Measurements from ENCODE around the gene TM2D3. TPM values are rescaled to one million over a fixed set of nuclear protein-coding genes. Genes with fewer than 3 reads are reported as not detected.
"Not testable (repeated sequence)": the region's sequence is repeated elsewhere in the genome, so short reads cannot be mapped to it uniquely, and the experiment has no call there.

TM2D3 gene
- polyA plus RNA-seq, 3 donors = 20.0 to 38.2 (median 37.1) TPM

DNA sequence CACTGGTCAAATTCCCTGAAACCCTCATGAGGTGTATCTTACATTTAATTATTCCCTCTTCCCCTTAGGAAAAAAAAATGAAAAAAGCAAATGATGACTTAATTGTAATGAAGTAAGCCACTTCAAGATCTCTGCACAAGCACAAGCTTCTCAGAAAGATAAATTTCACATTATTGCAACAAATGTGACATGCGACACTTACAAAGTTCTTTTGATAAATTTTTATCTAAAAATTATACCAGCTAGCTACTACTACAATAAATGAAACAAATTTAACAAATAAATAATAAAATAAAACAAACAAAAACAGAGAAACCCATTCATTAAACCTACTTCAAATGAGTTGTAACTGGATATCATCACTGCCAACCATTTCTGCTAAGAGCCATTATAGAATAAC is 10.0 kb upstream of the TM2D3 start:
- WGBS, 3 donors = 90 to 98% (median 97%) methylated on average over 1 of the region's 1 CpG
- H3K27ac ChIP-seq (ENCODE audit: low read depth, low read length) = no peak overlapping the region

- 94 to 95% (median 94%) methylated on average over 2 of the region's 2 CpGs for WGBS, 3 donors
- H3K27ac ChIP-seq (ENCODE audit: low read depth, low read length) = no peak overlapping the region
These were observed 7.8 kb upstream of the TM2D3 start for GRCh38 chr15:101660005-101660404.

DNA sequence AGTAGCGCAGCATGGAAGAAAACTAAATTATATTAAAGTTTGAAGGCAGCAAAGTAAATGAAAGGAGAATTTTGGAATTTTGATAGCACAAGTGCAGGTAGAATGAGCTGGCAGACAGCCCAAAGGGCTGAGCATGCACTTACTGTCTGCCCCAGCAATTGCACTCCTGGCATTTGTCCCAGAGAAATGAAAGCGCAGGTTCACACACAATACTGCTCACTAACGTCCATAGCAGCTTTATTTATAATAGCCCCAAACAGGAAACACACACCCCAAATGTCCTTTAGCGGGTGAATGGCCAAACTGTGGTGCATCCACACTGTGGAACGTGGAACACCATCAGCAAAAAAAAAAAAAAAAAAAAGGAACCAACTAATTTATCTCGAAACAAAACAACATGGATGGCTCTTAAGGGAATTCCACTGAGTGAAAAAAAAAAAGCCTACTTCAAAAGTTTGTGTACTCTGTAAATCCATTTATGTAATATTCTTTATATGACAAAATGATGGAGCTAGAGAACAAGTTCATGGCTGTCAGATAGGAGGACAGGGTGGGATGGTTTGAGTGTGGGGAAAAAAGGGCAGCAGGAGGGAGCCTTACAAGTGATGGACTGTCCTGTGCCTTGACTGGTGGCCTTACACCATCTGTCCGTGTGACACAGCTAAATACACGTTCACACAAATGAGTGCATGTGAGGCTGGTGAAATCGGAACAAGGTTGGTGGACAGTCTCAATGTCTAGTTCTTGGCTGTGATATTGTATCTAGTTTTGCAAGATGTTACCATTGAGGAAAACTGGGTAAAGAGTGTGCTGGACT is 6.0 kb upstream of the TM2D3 start:
- 52 to 70% (median 58%) methylated on average over 9 of the region's 9 CpGs for WGBS, 3 donors
- H3K27ac ChIP-seq (ENCODE audit: low read depth, low read length) = no peak overlapping the region

DNA sequence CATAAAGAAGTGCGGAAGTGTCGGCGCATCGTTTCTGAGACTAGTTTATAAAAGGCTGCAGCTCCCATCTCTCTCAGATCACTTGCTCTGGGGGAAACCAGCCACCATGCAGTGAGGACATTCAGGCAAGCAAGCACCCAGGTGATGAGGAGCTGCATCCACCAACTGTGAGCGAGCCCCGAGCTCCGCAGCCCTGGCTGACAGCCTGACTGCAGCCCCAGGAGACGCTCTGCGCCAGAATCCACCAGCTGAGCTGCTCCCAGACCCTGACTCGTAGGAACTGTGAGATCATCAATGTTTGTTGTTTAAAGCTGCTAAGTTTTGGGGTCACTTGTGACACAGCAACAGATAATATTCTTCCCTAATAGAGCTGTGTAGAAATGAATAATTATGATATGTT is 5.0 kb upstream of the TM2D3 start:
- H3K27ac ChIP-seq (ENCODE audit: low read depth, low read length) = no peak overlapping the region
- WGBS, 3 donors = 86 to 89% (median 86%) methylated on average over 10 of the region's 10 CpGs

DNA sequence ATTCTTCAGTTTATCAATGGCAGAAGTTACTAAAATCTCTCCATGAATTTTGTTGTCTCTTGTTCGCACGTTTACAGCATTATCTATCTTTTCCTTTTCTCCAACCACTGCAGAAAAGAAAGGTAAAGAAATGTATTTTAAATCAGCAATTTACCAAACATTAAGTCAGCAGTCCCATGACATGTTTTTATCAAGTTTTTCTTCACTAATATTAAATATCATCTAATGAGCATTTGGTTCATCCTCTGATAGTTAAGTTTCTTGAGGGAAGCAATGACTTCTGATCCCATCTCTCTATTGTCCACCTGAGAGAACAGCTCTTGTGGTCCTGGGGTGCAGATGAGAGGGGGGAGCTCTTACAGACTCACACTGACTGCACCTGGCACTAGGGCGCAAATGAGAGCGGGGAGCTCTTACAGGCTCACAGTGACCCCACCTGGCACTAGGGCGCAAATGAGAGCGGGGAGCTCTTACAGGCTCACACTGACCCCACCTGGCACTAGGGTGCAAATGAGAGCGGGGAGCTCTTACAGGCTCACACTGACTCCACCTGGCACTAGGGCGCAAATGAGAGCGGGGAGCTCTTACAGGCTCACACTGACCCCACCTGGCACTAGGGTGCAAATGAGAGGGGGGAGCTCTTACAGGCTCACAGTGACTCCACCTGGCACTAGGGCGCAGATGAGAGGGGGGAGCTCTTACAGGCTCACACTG is 2.6 kb upstream of the TM2D3 start:
- 85 to 93% (median 92%) methylated on average over 9 to 10 of the region's 10 CpGs for WGBS, 3 donors
- not testable (repeated sequence) for H3K27ac ChIP-seq (ENCODE audit: low read depth, low read length)

GRCh38 chr15:101654171-101654570 is 2.0 kb upstream of the TM2D3 start:
- 61 to 71% (median 67%) methylated on average over 8 of the region's 8 CpGs for WGBS, 3 donors
- no peak overlapping the region for H3K27ac ChIP-seq (ENCODE audit: low read depth, low read length)

- H3K27ac ChIP-seq (ENCODE audit: low read depth, low read length) = peak overlapping the region; percentile 88
- WGBS, 3 donors = 29 to 34% (median 31%) methylated on average over 42 of the region's 42 CpGs
These were observed 727 bp upstream of the TM2D3 start for GRCh38 chr15:101652786-101653430.

- 0 to 1% (median 1%) methylated on average over 32 of the region's 32 CpGs for WGBS, 3 donors
- peak overlapping the region; percentile 57 for H3K27ac ChIP-seq (ENCODE audit: low read depth, low read length)
These were observed 555 bp downstream of the TM2D3 start for GRCh38 chr15:101651554-101652097.

GRCh38 chr15:101650145-101650544 is 2.0 kb downstream of the TM2D3 start:
- H3K27ac ChIP-seq (ENCODE audit: low read depth, low read length) = no peak overlapping the region
- WGBS, 3 donors = 58 to 76% (median 64%) methylated on average over 5 of the region's 5 CpGs

DNA sequence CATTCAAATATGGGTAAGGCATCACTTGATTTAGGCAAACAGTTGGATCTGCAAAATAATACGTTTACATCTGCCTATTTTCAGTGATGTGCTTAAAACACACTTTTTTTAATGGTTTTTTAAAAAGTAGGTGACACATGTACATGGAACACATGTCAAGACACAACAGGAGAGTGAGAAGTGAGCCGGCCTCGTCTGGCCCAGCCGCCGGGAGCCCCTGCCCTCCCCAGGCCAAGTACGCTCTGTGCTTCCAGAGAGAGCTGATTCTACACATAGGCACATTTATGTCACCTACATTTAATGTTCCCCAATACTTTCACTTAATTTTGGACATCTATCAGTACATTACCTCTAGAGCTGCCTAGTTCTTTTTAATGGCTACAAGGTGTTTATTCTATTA is 3.8 kb downstream of the TM2D3 start:
- no peak overlapping the region for H3K27ac ChIP-seq (ENCODE audit: low read depth, low read length)
- WGBS, 3 donors = 90% methylated on average over 6 of the region's 6 CpGs

GRCh38 chr15:101647251-101647650 is 4.9 kb downstream of the TM2D3 start:
- no peak overlapping the region for H3K27ac ChIP-seq (ENCODE audit: low read depth, low read length)
- WGBS, 3 donors = 64 to 85% (median 84%) methylated on average over 3 of the region's 3 CpGs

DNA sequence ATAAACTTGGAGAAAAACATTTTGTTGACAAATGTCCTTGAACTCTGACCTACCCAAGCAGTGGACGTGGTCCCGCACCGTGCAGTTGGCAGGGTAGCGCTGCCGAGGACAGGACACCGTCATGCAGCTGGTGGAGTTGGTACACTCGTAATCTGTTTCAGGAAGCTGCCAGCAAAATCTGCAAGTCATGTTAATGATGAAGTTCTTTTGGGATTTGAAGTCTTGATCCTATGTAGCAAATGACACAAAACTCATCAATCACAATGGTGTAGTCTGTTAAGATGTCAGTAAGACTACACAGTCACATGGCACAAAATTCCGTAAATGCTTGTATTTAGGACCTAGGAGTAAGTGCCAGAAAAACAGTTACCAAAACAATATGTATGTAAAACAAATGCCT is 5.5 kb downstream of the TM2D3 start:
- 45 to 58% (median 57%) methylated on average over 8 of the region's 8 CpGs for WGBS, 3 donors
- H3K27ac ChIP-seq (ENCODE audit: low read depth, low read length) = no peak overlapping the region

DNA sequence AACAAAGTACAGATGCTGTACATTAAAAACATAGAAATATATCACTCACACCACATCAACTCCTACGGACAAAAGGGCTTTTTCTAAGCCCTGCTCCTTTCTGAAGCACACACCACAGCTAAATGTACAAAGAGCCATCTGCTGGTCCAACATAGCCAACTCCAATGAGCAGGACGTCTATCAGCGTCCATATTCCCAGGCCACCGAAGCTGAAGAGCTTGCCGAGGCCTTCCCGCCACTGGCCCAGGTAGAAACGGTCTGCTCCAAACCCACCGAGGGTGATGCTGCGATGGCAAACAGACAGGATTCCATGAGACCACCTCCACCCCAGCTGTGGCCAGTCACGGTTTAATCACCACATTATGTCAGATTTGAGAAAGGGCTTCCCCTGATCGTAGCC is 9.8 kb downstream of the TM2D3 start:
- H3K27ac ChIP-seq (ENCODE audit: low read depth, low read length) = no peak overlapping the region

GRCh38 chr15:101641894-101642293 is 10.3 kb downstream of the TM2D3 start:
- WGBS, 3 donors = 56 to 62% (median 59%) methylated on average over 1 of the region's 1 CpG
- no peak overlapping the region for H3K27ac ChIP-seq (ENCODE audit: low read depth, low read length)

More for the DNA sequence above, 9.8 kb downstream of the TM2D3 start:
- WGBS, 3 donors = 62 to 71% (median 67%) methylated on average over 11 of the region's 11 CpGs

- WGBS, 3 donors = 25 to 26% (median 25%) methylated on average over 8 of the region's 8 CpGs
- no peak overlapping the region for H3K27ac ChIP-seq (ENCODE audit: low read depth, low read length)
These were observed 10.9 kb downstream of the TM2D3 start for GRCh38 chr15:101641129-101641764.

GRCh38 chr15:101639667-101640066 is 12.5 kb downstream of the TM2D3 start:
- no peak overlapping the region for H3K27ac ChIP-seq (ENCODE audit: low read depth, low read length)
- 78 to 85% (median 80%) methylated on average over 4 of the region's 4 CpGs for WGBS, 3 donors

- WGBS, 3 donors = 79 to 89% (median 88%) methylated on average over 3 of the region's 3 CpGs
- no peak overlapping the region for H3K27ac ChIP-seq (ENCODE audit: low read depth, low read length)
These were observed 14.3 kb downstream of the TM2D3 start for GRCh38 chr15:101637919-101638318.

- no peak overlapping the region for H3K27ac ChIP-seq (ENCODE audit: low read depth, low read length)
- WGBS, 3 donors = 79 to 85% (median 80%) methylated on average over 6 of the region's 6 CpGs
These were observed 14.7 kb downstream of the TM2D3 start for GRCh38 chr15:101637516-101637915.

All from adipose tissue (tissue), 3 donors.